HG03521 (cell line): Measurements from ENCODE around the gene IFRD2.

Experiments used
- ATAC-seq: cut with Tn5 transposase; IDR thresholded peaks from one replicate; pipeline ENCODE4 v1.9.1; 2021; ENCODE audit warnings: mild to moderate bottlenecking, moderate library complexity; ENCODE audit not compliant: unreplicated experiment

The IFRD2 gene

GRCh38 chr3:50302095-50303012 is 10.1 kb upstream of the IFRD2 start:
- no peak for ATAC-seq

- no peak for ATAC-seq
Observed at GRCh38 chr3:50300681-50301254, 8.5 kb upstream of the IFRD2 start.

- ATAC-seq: no peak
Observed at GRCh38 chr3:50299929-50300680, 7.9 kb upstream of the IFRD2 start.

- ATAC-seq: no peak
Observed at GRCh38 chr3:50299638-50299928, 7.4 kb upstream of the IFRD2 start.

GRCh38 chr3:50298836-50299637 is 6.8 kb upstream of the IFRD2 start, which contains the start of the genes HYAL3 and NAA80:
Gene HYAL3 (minus strand): TSS chr3:50299405. CDS start chr3:50295602, 3,803 bp downstream.
Gene NAA80 (minus strand): TSS chr3:50299405. CDS start chr3:50297463, 1,942 bp downstream.
- ATAC-seq: peak; percentile 82

- no peak for ATAC-seq
Observed at GRCh38 chr3:50297896-50298725, 5.9 kb upstream of the IFRD2 start.

- no peak for ATAC-seq
Observed at GRCh38 chr3:50297384-50297775, 5.2 kb upstream of the IFRD2 start.

GRCh38 chr3:50296721-50297383 is 4.6 kb upstream of the IFRD2 start:
- ATAC-seq: no peak

- no peak for ATAC-seq
Observed at GRCh38 chr3:50295553-50296431, 3.6 kb upstream of the IFRD2 start.

- no peak for ATAC-seq
Observed at GRCh38 chr3:50294492-50295403, 2.5 kb upstream of the IFRD2 start.

GRCh38 chr3:50294089-50294488 is 1.9 kb upstream of the IFRD2 start:
- no peak for ATAC-seq

- no peak for ATAC-seq
Observed at GRCh38 chr3:50293079-50293801, 1.0 kb upstream of the IFRD2 start.

GRCh38 chr3:50290161-50290641 is 2.0 kb downstream of the IFRD2 start:
- no peak for ATAC-seq

- ATAC-seq: no peak
Observed at GRCh38 chr3:50289130-50289529, 3.1 kb downstream of the IFRD2 start.

- ATAC-seq: no peak
Observed at GRCh38 chr3:50288387-50289007, 3.7 kb downstream of the IFRD2 start.

- ATAC-seq: no peak
Observed at GRCh38 chr3:50287262-50287661, 5.0 kb downstream of the IFRD2 start.
